NCI-H2196 (cell line): ENCODE data around the gene CHRNB1.
"Not testable (repeated sequence)": the region's sequence is repeated elsewhere in the genome, so short reads cannot be mapped to it uniquely, and the experiment has no call there.

ENCODE experiments used
- DNase-seq: peaks from one replicate; lab custom pipeline; 2025; ENCODE audit not compliant: unreplicated experiment; lab: John Stamatoyannopoulos, UW

The CHRNB1 gene

DNA sequence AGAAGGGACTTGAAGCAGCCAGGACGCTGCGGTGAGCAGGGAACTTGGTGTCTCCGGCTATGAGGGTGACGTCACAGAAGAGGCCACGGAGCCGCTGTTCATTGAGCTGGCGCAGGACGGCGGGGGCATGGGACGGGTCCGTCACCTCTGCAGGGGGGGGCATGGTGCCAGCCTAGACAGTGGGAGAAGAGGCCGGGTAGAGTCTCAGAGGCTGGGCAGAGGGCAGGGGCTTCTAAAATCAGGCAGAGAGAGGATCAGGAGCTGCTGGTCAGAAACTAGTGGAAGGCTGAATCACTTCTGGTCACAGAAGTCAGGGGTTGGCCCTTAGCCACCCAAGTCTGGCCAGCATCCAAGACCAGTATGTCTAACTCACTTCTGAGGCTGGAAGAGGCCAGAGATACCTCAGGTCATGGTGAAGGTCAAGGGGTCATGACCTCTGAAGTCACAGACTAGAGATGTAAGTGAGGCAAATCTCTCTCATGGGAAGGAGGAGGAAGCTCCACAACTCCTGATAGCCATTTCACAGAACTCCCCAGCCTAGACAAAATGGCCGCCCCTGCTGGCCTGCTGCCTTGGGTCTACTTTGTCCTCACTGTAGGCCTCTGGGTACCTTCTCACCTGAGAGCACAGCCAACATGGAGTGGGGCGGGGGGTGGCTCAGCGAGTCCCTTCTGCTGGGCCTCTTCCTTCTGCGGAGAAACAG is 21.9 kb downstream of the CHRNB1 start:
- DNase-seq = no peak

GRCh38 chr17:7467498-7467897 is 22.6 kb downstream of the CHRNB1 start:
- DNase-seq = no peak

GRCh38 chr17:7468290-7468689 is 23.4 kb downstream of the CHRNB1 start:
- DNase-seq = no peak

DNA sequence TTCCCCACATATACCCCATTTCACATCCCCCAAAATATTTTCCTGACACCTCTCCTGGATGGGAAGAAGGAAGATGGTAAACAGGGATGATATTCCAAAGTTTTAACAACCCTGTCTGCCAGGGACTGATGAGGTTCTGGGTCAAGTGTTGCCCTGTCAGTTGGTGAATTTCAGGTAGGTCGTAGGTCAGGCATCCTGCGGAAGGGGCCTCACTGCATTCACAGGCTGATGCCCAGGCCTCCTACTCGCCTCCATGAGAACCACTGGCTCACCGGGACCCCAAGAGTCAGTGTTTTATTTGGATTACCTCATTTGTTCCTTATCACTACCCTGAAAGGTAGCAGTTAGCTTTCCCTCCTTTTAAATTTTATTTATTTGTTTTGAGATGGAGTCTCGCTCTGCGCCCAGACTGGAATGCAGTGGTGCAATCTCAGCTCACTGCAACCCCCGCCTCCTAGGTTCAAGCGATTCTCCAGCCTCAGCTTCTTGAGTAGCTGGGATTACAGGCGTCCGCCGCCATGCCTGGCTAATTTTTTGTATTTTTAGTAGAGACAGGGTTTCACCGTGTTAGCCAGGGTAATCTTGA is 24.0 kb downstream of the CHRNB1 start:
- DNase-seq = no peak

GRCh38 chr17:7469843-7470242 is 25.0 kb downstream of the CHRNB1 start:
- not testable (repeated sequence) for DNase-seq

GRCh38 chr17:7470457-7470973 is 25.7 kb downstream of the CHRNB1 start:
- not testable (repeated sequence) for DNase-seq

DNA sequence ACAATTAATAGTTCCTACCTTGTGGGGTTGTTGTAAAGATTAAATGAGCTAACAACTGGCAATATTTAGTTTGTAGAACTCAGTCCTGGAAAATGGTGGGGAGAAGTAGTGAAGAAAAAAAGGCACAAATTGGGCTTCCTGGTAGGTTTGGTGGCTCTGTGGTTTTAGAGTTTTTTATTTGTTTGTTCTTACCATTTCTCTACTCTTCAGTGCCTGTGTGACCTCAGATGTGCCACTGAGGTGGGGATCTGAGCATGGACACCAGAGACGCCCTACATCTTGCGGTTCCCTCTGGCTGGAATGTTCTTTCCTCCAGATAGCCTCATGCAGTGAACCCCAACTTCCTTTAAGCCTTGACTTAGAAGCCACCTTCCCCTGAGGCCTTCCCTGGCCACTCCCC is 26.9 kb downstream of the CHRNB1 start:
- no peak for DNase-seq

DNA sequence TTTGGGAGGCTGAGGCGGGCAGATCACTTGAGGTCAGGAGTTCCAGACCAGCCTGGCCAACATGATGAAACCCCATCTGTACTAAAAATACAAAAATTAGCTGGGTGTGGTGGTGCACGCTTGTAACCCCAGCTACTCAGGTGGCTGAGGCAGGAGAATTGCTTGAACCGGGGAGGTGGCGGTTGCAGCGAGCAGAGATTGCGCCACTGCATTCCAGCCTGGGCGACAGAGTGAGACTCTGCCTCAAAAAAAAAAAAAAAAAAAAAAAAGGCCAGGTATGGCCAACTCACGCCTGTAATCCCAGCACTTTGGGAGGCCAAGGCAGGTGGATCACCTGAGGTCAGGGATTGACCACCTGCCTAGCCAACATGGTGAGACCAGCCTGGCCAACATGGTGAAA is 29.9 kb downstream of the CHRNB1 start:
- not testable (repeated sequence) for DNase-seq

DNA sequence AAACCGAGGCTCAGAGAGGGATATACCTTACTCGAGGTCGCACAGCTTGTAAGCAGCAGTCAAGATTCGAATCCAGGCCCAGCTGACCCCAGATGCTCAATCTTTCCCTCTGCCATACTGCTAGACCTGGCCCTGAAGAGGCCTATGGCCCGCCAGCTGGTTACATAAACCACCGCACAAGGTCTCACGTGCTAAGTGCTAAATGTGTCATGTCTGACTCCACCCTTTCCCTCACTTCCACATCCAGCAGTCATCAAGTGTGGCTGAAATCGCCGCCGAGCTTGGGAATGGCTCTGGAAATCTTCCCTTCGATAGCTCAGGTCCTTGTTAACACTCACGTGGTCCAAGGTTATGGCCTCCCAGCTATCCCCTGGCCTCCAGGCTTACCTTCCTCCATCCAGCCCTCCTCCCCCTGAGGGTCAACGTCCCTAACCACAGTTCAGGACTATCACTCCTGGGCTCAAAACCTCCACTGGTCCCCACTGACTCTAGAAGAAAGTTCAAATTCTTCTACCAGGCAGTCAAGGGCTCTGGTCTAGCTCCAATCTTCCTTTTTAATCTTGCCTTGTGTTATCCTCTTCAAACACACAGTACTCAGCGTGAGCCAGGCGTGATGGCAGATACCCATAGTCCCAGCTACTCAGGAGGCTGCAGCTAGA is 31.0 kb downstream of the CHRNB1 start:
- DNase-seq = no peak

DNA sequence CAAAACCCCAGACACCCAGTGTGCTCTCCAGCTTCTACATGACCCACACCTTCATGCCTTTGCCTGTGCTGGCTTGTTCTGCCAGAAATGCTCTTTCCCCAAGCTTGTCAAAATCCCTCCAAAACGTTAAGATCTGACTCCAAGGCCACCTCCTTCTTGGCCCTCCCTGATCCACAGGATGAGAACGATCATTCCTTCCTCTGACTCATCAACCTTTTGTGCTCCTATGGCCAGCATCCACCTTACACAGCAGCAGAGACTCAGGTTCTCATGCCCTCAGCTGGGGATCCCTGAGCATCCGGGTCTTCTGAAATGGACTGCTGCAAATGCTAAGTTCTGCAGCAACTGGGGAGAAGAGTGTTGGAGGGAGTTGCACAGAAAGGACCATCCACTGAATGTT is 31.6 kb downstream of the CHRNB1 start:
- DNase-seq = no peak

- DNase-seq = no peak
These were observed 32.1 kb downstream of the CHRNB1 start for GRCh38 chr17:7476951-7477350.

DNA sequence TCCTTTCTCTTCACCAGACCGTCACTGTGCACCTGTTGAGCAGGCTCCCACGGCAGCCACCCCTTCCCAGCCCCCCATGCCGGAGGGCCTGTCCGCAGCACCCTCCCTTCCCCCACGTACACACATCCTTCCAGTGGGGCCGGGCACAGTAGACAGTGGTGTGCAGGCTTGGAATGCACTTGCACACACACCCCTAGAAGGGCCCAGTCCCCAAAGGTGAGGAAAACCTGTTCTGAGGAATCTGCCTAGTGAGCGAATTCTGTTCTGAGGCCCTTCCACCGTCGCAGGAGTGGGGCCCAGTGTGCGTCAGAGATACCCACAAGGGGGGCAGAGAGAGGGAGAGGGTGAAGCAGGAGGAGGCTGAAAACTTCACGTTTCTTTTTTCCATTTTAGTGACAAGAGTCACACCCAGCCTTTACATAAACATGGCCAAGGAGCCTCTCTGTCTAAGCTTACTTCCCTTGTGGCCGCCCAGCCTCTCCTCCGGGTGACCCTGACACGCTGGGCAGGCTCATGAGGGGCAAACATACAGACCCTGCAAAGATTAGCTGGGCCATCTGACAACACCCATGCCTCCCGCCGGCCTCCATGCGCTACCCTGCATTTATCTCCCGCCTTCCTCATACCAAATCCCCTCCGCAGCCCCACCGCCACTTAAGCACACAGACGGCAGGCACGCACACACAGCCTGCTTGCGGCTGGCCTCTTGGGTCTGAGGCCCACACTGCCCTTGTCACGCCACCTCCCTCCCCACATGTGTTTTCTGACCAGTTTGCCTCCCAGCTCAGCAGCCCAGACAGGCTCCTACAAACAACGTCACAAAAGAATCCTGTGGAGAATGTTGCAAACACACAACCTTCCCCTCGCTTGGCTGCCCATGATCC is 32.8 kb downstream of the CHRNB1 start:
- DNase-seq = no peak

DNA sequence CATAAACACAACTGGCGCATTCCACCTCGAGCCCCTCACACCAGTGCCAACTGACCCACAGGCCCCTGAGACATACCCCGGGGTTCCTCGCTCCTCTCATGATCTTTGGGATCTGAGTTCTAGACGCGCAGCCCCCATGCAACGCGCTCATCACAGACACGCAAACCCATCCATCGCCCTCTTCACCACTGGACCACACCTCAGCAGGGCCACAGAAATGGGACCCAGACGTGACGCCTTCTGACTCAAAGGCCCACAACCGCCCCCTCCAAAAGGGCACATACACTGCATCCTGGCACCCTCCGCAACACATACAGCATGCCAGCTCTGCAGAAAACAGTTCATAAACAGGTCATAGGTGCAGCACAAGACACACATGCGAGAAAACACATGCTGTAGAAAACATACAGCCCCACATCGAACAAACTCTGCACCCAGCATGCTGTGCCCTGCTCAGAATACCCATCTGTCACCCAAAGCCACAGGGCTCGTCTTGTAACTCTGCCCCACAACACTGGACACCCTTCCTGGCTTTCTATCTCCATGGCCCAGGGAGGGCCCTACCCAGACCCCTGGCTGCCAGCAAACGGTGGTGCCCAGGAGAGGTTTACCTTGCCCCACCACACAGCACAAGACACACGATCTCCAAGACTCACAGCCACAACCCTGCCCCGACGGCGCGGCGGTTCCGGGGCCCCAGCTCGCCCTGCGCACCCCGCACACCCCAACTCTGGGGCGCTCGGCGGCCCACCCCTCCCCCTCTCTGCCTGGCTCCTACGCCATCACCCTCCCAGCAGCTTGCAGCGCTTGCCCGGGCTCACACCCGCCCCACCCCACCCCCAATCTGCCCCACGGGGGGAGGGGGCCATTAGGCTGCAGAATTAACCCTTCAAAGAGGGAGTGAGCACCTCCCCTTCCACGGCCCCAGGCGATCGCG is 33.7 kb downstream of the CHRNB1 start:
- no peak for DNase-seq

GRCh38 chr17:7479213-7480088 is 34.6 kb downstream of the CHRNB1 start, which contains the start of gene ZBTB4:
TSS of gene ZBTB4 (minus strand) at chr17:7479631. CDS start at chr17:7466801, 12,830 bp downstream.
- DNase-seq = peak; percentile 19

GRCh38 chr17:7480089-7480384 is 35.2 kb downstream of the CHRNB1 start:
- DNase-seq = no peak

- not testable (repeated sequence) for DNase-seq
These were observed 36.4 kb downstream of the CHRNB1 start, which contains the start of gene SLC35G6 for GRCh38 chr17:7481275-7481674. TSS of gene SLC35G6 (plus strand) at chr17:7481446. CDS start at chr17:7481517, 71 bp downstream.

- not testable (repeated sequence) for DNase-seq
These were observed 37.2 kb downstream of the CHRNB1 start for GRCh38 chr17:7481842-7482741.

DNA sequence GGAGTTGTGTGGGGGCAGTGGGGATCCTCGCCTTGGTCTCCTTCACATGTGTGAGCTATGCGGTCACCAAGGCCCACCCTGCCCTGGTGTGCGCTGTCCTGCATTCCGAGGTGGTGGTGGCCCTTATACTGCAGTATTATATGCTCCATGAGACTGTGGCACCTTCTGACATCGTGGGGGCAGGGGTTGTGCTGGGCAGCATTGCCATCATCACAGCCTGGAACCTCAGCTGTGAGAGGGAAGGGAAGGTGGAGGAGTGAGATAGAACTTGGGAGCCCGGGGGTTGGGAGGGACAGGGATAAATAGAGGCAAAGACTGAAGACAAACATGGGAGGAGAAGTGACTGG is 37.9 kb downstream of the CHRNB1 start:
- not testable (repeated sequence) for DNase-seq
